HG02943 (cell line): ENCODE data around the gene MEF2D.
A peak's percentile ranks its signal among the peaks of the same experiment; 100 is the strongest.

Experiments used
- ATAC-seq: cut with Tn5 transposase; IDR thresholded peaks from one replicate; pipeline ENCODE4 v1.9.1; 2021; ENCODE audit warnings: mild to moderate bottlenecking, low read depth, moderate library complexity; ENCODE audit not compliant: unreplicated experiment

Gene MEF2D

GRCh38 chr1:156489935-156490293 lies 10.7 kb downstream of the MEF2D start:
- no peak for ATAC-seq

- peak; percentile 28 for ATAC-seq
Observed at GRCh38 chr1:156489166-156489934, 11.2 kb downstream of the MEF2D start.

GRCh38 chr1:156488566-156489165 lies 11.9 kb downstream of the MEF2D start:
- peak; percentile 45 for ATAC-seq

- ATAC-seq: no peak
Observed at GRCh38 chr1:156487862-156488261, 12.7 kb downstream of the MEF2D start.

DNA sequence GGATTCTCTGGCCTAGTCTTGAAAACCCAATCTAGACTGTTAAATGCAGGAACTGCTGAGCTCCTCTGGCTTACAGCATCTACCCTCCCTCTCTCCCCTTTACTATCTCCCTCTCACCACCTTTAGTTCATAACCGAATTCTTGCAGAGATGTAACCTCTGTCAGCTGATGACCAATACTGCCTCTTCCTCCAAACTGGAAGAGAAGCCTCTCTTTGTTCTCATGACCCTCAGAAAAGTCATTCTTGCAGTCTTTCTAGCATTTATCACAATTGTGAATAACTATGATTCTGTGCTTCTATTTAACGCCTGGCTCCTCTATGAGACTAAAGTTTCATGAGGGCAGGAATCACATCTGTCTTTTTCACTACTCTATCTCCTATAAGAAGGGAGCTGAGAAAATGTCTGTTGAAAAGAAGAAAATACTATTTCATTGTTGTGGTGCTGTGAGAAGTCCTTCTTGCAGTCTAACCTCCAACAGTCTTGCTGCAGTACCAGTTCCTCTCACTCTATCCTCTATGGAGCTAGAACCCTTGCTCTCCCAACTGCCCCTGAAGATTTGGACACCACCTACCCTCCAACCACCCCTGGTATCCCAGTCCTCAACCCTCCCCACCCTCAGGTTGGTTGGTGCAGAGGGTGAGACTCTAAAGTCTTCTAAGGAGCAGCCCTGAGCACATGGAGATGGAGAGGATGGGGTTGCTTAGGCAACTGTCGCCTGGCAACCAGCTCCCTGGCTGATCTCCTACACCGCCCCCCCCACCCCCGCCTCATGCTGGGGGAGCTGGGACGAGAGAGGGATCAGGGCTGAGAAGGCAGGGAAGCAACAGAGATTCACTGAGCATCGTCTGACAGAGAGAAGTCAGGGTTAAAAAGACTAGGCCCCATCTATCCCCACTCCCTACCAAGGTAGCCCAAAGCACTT lies 13.9 kb downstream of the MEF2D start:
- no peak for ATAC-seq

DNA sequence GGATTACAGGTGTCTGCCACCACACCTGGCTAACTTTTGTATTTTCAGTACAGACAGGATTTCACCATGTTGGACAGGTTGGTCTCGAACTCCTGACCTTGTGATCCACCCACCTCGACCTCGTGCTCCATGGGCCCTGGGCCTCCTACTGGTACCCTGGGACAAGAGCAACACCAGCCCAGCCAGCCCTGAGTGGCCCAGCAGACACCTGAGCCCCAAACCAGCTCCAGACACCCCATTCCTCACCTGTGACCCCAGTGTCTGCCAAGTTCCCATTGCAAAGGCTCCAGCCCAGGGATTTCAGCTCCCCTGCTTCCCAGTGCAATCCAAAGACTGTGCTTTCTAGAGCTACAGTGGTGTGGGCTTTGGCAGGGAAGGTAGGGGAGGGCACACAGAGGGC lies 14.6 kb downstream of the MEF2D start:
- no peak for ATAC-seq

GRCh38 chr1:156484480-156485058 lies 16.0 kb downstream of the MEF2D start:
- ATAC-seq: no peak

GRCh38 chr1:156483397-156483796 lies 17.2 kb downstream of the MEF2D start:
- ATAC-seq: no peak

- no peak for ATAC-seq
Observed at GRCh38 chr1:156482276-156482675, 18.3 kb downstream of the MEF2D start.

- no peak for ATAC-seq
Observed at GRCh38 chr1:156481527-156481926, 19.0 kb downstream of the MEF2D start.

GRCh38 chr1:156480411-156481192 lies 20.0 kb downstream of the MEF2D start:
- ATAC-seq: no peak

DNA sequence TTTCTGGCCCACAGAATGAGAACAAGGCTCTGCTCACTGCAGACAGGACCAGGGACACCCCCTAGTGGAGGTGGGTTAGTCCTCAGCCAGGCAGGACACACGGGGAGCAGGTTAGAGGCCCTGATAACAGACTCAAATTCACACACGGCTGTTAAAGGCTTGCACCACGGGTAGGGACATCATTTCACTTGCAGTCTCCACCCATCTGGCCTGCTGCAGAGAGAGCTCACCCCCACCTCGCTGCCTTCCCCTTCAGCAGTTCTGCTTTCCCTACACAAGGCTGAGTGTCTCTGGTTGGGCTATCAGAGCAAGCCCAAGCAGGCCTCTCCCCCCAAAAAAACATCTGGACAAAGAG lies 20.6 kb downstream of the MEF2D start:
- ATAC-seq: no peak

GRCh38 chr1:156479093-156480015 lies 21.2 kb downstream of the MEF2D start:
- ATAC-seq: no peak

- no peak for ATAC-seq
Observed at GRCh38 chr1:156478250-156478627, 22.3 kb downstream of the MEF2D start.

DNA sequence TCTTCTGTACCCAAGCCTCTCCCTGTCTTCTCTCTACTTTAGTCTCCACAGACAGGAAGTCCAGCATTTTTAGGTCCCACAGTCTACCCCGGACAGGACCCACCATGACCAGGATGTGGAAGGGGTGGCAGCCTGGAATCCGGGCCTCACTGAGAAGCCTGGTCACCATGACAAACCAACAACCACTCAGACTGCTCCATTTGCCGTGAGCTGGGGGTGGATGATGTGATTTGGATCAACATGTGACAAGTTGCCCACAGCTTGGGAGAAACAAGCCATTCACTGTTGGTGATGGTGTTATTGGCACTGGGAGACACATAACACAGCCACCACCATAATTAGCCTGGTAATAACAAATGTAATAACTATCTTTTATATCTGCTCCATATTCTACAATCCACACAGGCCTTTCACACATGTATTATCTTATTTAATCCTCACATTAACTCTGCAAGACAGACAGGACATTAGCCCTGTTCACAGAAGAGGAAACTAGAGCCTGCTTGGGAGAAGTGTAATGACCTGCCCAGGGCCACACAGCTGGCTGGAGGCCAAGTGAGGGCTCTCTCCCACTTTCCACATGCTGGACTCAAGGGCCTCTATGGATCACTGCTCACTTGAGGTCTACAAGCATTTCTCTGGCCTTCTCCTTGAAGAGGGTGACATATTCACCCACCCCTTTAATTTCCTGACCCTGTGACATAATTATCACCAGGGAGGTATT lies 22.9 kb downstream of the MEF2D start:
- no peak for ATAC-seq

DNA sequence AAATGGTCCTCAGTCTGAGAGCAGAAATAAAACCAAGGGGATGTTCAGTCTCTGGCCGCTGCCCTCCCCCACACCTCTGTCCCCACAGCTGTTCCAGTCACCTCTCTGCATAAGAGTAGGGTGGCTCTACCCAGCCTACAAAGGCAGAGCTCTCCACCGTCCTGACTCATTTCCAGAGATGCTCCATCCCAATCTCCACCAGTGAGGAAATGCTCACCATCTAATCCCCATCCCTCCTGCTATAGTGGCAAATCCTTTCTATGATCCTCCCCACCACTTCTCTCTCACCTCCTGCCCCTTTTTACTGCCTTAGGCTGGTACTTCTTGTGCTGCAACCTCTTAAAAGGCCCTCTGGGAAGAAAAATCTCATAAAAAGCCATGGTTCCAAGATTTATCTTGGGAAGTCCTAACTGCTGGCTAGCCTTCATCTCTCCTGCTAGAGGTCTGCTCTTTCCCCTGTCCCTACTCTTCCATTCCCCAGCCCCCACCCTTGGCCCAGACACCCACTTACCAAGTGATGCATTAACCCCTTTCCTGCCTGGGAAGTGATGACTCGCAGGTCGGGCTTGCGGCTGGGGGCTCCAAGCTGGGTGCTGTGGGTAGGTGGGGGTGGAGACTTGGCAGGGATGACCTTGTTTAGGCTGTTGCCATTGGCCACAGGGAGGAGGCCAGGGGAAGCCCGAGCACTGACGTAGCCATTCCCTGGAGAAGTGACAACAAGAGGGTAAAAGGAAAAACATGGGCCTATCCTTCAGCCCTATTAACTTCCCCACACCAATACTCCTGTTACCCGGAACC lies 23.9 kb downstream of the MEF2D start:
- ATAC-seq: no peak

GRCh38 chr1:156475568-156476500 lies 24.7 kb downstream of the MEF2D start:
- no peak for ATAC-seq
